Fibroblast of villous mesenchyme (primary cell): ENCODE measurements around the gene FAM163B. TPM values are rescaled to one million over a fixed set of nuclear protein-coding genes. Genes with fewer than 3 reads are reported as not detected.

Source experiments
- DNase-seq: peaks from one replicate; pipeline ENCODE4 v3.0.0-alpha.2; 2010; ENCODE audit warnings: low read depth
- H3K4me3 ChIP-seq: 2 replicates; pipeline ENCODE4 v1.5.1; 2011; ENCODE audit warnings: low read depth, mild to moderate bottlenecking, low read length
- CTCF ChIP-seq: IDR thresholded peaks from 2 replicates; pipeline ENCODE4 v1.5.1; 2012; ENCODE audit warnings: low read depth, mild to moderate bottlenecking, low read length; ENCODE audit not compliant: insufficient read depth
- total RNA-seq: library from RNA; depleted of rRNA; stranded (reverse); fragments of >200 nt; gene quantifications from 2 replicates; pipeline ENCODE4 v1.2.3, GENCODE V29; 2012

The FAM163B gene
- total RNA-seq, 1 donor, result not detected

- H3K4me3 ChIP-seq, result no peak overlapping the region
- DNase-seq, result no peak
- no peak for TF ChIP-seq CTCF
Observed at GRCh38 chr9:133594310-133594709, 14.9 kb downstream of the FAM163B start.

GRCh38 chr9:133593587-133594253 lies 15.5 kb downstream of the FAM163B start:
- H3K4me3 ChIP-seq, result no peak overlapping the region
- TF ChIP-seq CTCF, result no peak
- no peak for DNase-seq

GRCh38 chr9:133592731-133593409 lies 16.3 kb downstream of the FAM163B start:
- no peak for DNase-seq
- H3K4me3 ChIP-seq, result no peak overlapping the region
- TF ChIP-seq CTCF, result peak; percentile 28

- no peak overlapping the region for H3K4me3 ChIP-seq
- DNase-seq, result no peak
- TF ChIP-seq CTCF, result no peak
Observed at GRCh38 chr9:133591985-133592384, 17.2 kb downstream of the FAM163B start.

- no peak for DNase-seq
- TF ChIP-seq CTCF, result no peak
- no peak overlapping the region for H3K4me3 ChIP-seq
Observed at GRCh38 chr9:133591116-133591910, 17.9 kb downstream of the FAM163B start.

- no peak overlapping the region for H3K4me3 ChIP-seq
- no peak for TF ChIP-seq CTCF
- no peak for DNase-seq
Observed at GRCh38 chr9:133590231-133590855, 18.8 kb downstream of the FAM163B start.
